ENCODE results near the gene OR6B1. TPM values are rescaled to one million over a fixed set of nuclear protein-coding genes. Genes with fewer than 3 reads are reported as not detected.

OR6B1 gene
- polyA plus RNA-seq, 1 donor (not counting 4 experiments of a cell fraction or from before 2014, with no cell fraction given) = not detected

DNA sequence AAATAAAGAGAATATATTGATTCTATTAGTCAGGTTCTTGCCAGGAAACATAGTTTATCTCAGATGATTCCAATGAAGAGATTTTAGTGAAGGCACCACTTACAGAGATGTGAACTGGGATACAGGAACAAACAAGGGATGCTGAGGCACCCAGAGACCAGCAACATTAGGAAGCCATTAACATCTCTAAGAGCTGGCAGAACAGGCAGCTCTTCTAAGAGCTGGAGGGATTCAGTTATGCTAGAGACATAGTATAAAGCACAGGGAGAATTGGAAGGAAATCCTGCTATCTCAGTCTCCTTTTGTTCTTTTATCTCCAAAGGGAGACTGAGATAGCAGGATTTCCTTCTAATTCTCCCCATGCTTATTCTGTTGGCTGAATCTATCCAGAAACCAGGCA, 22.0 kb downstream of the OR6B1 start:
- Histone ChIP-seq H3K4me3 (ENCODE audit: control insufficient read depth in 2 of 3, extremely low read depth in 1 of 3, insufficient read depth in 2 of 3, low read depth in 1 of 3, low read length in 3 of 3) (no peak overlapping the region), H3K36me3 (ENCODE audit: control insufficient read depth in 2 of 2, extremely low read depth in 1 of 2, insufficient read depth in 2 of 2, low read length in 2 of 2) (no peaks in the 10 kb centered on the region), H3K27me3 (ENCODE audit: control insufficient read depth, extremely low read depth, insufficient read depth, low read length) (no peaks in the 10 kb centered on the region), H4K20me1 (ENCODE audit: control insufficient read depth, extremely low read depth, insufficient read depth, low read length) (no peaks in the 10 kb centered on the region), H3K27ac (ENCODE audit: control insufficient read depth, insufficient read depth, low read length) (no peak overlapping the region), H3K9me3 (ENCODE audit: control insufficient read depth, low read depth, low read length) (no peaks in the 10 kb centered on the region), H3K9me1 (ENCODE audit: control insufficient read depth, extremely low read depth, insufficient read depth, low read length) (no peaks in the 10 kb centered on the region), H3K9ac (ENCODE audit: control insufficient read depth, extremely low read depth, insufficient read depth, low read length) (no peak overlapping the region), H3K4me1 (ENCODE audit: control insufficient read depth, extremely low read depth, insufficient read depth, low read length) (no peaks in the 10 kb centered on the region), H3K79me2 (ENCODE audit: control insufficient read depth, insufficient read depth, low read length) (no peaks in the 10 kb centered on the region), H3K4me2 (ENCODE audit: control insufficient read depth, extremely low read depth, insufficient read depth, low read depth, low read length) (no peak overlapping the region), H2AFZ (ENCODE audit: control insufficient read depth, low read length) (no peak overlapping the region)
- dilution Hi-C loops (cut with MboI; ENCODE audit: extremely low pct_ligation_motif_present, low sequenced_read_pairs) = no loop called here
- no peak for TF ChIP-seq EZH2 (IDR thresholded peaks at IDR 0.05; ENCODE audit: low read length)
- TF ChIP-seq, protein P1, sequence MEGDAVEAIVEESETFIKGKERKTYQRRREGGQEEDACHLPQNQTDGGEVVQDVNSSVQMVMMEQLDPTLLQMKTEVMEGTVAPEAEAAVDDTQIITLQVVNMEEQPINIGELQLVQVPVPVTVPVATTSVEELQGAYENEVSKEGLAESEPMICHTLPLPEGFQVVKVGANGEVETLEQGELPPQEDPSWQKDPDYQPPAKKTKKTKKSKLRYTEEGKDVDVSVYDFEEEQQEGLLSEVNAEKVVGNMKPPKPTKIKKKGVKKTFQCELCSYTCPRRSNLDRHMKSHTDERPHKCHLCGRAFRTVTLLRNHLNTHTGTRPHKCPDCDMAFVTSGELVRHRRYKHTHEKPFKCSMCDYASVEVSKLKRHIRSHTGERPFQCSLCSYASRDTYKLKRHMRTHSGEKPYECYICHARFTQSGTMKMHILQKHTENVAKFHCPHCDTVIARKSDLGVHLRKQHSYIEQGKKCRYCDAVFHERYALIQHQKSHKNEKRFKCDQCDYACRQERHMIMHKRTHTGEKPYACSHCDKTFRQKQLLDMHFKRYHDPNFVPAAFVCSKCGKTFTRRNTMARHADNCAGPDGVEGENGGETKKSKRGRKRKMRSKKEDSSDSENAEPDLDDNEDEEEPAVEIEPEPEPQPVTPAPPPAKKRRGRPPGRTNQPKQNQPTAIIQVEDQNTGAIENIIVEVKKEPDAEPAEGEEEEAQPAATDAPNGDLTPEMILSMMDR (optimal IDR thresholded peaks at IDR 0.05 in 1 of 3, IDR thresholded peaks at IDR 0.05 in 1 of 3, conservative IDR thresholded peaks at IDR 0.05 in 1 of 3; ENCODE audit: extremely low read depth in 1 of 3, insufficient read depth in 2 of 3, low read length in 3 of 3) = no peak
- no peak for FAIRE-seq
- DNase-seq (ENCODE audit: low read depth, low spot score) = no peak

DNA sequence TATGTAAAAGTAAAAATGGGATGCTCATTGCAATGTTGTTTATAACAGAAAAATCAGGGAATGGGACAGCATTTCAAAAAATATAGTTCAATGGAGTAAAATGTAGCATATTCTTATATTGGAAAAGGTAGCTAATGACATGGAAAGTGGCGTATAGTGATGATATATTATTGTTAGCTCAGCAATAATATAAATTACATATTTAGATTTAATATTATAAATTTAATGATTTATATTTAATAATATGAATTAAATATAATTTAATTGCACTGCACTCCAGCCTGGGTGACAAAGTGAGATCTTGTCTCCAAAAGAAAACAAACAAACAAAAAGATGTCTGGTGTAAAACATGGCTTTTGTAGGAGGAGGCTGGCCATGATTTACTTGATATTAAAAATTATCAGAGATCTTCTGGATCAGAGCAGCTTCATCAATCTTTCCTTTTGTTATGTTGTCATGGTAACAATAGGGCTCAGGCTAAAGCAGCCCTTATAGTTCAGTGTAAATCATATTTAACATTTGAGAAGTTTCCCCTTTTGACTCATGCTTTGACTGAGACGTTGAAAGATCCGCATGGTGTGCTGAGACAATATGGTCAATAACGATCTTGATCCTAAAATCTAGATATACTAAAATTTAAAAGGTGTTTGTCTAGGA, 23.2 kb downstream of the OR6B1 start:
- DNase-seq (ENCODE audit: low read depth, low spot score) (no peak), FAIRE-seq (no peak)
- Histone ChIP-seq H3K27me3 (ENCODE audit: control insufficient read depth, extremely low read depth, insufficient read depth, low read length) (no peaks in the 10 kb centered on the region), H3K27ac (ENCODE audit: control insufficient read depth, insufficient read depth, low read length) (no peak overlapping the region), H3K79me2 (ENCODE audit: control insufficient read depth, insufficient read depth, low read length) (no peaks in the 10 kb centered on the region), H3K9me3 (ENCODE audit: control insufficient read depth, low read depth, low read length) (no peaks in the 10 kb centered on the region), H3K4me2 (ENCODE audit: control insufficient read depth, extremely low read depth, insufficient read depth, low read depth, low read length) (no peak overlapping the region), H4K20me1 (ENCODE audit: control insufficient read depth, extremely low read depth, insufficient read depth, low read length) (no peaks in the 10 kb centered on the region), H3K4me3 (ENCODE audit: control insufficient read depth in 2 of 3, extremely low read depth in 1 of 3, insufficient read depth in 2 of 3, low read depth in 1 of 3, low read length in 3 of 3) (no peak overlapping the region), H2AFZ (ENCODE audit: control insufficient read depth, low read length) (no peak overlapping the region), H3K4me1 (ENCODE audit: control insufficient read depth, extremely low read depth, insufficient read depth, low read length) (no peaks in the 10 kb centered on the region), H3K9ac (ENCODE audit: control insufficient read depth, extremely low read depth, insufficient read depth, low read length) (no peak overlapping the region), H3K36me3 (ENCODE audit: control insufficient read depth in 2 of 2, extremely low read depth in 1 of 2, insufficient read depth in 2 of 2, low read length in 2 of 2) (no peaks in the 10 kb centered on the region), H3K9me1 (ENCODE audit: control insufficient read depth, extremely low read depth, insufficient read depth, low read length) (no peaks in the 10 kb centered on the region)
- dilution Hi-C loops (cut with MboI; ENCODE audit: extremely low pct_ligation_motif_present, low sequenced_read_pairs) = no loop called here
- TF ChIP-seq, protein P1 (optimal IDR thresholded peaks at IDR 0.05 in 1 of 3, IDR thresholded peaks at IDR 0.05 in 1 of 3, conservative IDR thresholded peaks at IDR 0.05 in 1 of 3; ENCODE audit: extremely low read depth in 1 of 3, insufficient read depth in 2 of 3, low read length in 3 of 3) = no peak
- TF ChIP-seq EZH2 (IDR thresholded peaks at IDR 0.05; ENCODE audit: low read length) = no peak

All from keratinocyte (primary cell).